ENCODE measurements around the gene ROMO1. TPM values are rescaled to one million over a fixed set of nuclear protein-coding genes. Genes with fewer than 3 reads are reported as not detected.
"Not testable (repeated sequence)": the region's sequence is repeated elsewhere in the genome, so short reads cannot be mapped to it uniquely, and the experiment has no call there.

ROMO1 gene
- total and polyA plus RNA-seq, 12 donors = 50.1 to 1,321 (median 282) TPM

GRCh38 chr20:35719717-35720116 is 20.5 kb downstream of the ROMO1 start:
- no peaks in the 10 kb centered on the region for H3K9me3 ChIP-seq (replicated peaks in 1 of 3)
- no peak overlapping the region for H3K4me3 ChIP-seq
- peaks cover 0 to 100% of the 10 kb centered on the region in 2 donors for H3K36me3 ChIP-seq (replicated peaks in 1 of 2)
- 63 to 68% (median 66%) methylated on average over 8 of the region's 8 CpGs for WGBS, 4 donors
- no peak for DNase-seq
- intact Hi-C loops (cut with DNase I) = loop anchor here (10.0 kb wide), 1 partner anchor 165 kb away; no protein-coding TSS in a partner anchor
- peaks cover 0 to 21% of the 10 kb centered on the region in 2 donors for H3K4me1 ChIP-seq (replicated peaks in 1 of 2)
- no peak for TF ChIP-seq POLR2A (IDR thresholded peaks at IDR 0.05)
- no peak for TF ChIP-seq CTCF (IDR thresholded peaks at IDR 0.05)
- no peak overlapping the region for H3K27ac ChIP-seq
- no peaks in the 10 kb centered on the region for H3K27me3 ChIP-seq

GRCh38 chr20:35720165-35721123 is 21.2 kb downstream of the ROMO1 start:
- Histone ChIP-seq H3K36me3 (replicated peaks in 1 of 2) (peaks cover 0 to 100% of the 10 kb centered on the region in 2 donors), H3K27ac (peak overlapping the region in 3 of 5 donors; percentile 14 to 29 (median 18)), H3K27me3 (no peaks in the 10 kb centered on the region), H3K9me3 (replicated peaks in 1 of 3) (no peaks in the 10 kb centered on the region), H3K4me3 (no peak overlapping the region), H3K4me1 (replicated peaks in 1 of 2) (peaks cover 0 to 21% of the 10 kb centered on the region in 2 donors)
- WGBS, 4 donors = 84 to 91% (median 89%) methylated on average over 13 of the region's 13 CpGs
- TF ChIP-seq CTCF (IDR thresholded peaks at IDR 0.05) (no peak), POLR2A (IDR thresholded peaks at IDR 0.05) (no peak)
- DNase-seq = no peak
- intact Hi-C loops (cut with DNase I) = loop anchor here (10.0 kb wide), 1 partner anchor 164 kb away; no protein-coding TSS in a partner anchor

GRCh38 chr20:35721219-35721618 is 22.0 kb downstream of the ROMO1 start:
- intact Hi-C loops (cut with DNase I) = loop anchor here (10.0 kb wide), 1 partner anchor 164 kb away; no protein-coding TSS in a partner anchor
- Histone ChIP-seq H3K4me1 (replicated peaks in 1 of 2) (peaks cover 0 to 21% of the 10 kb centered on the region in 2 donors), H3K36me3 (replicated peaks in 1 of 2) (peaks cover 0 to 100% of the 10 kb centered on the region in 2 donors), H3K9me3 (replicated peaks in 1 of 3) (no peaks in the 10 kb centered on the region), H3K27me3 (no peaks in the 10 kb centered on the region), H3K27ac (peak overlapping the region in 3 of 5 donors; percentile 14 to 29 (median 18)), H3K4me3 (no peak overlapping the region)
- DNase-seq = peak in 2 of 7 donors; percentile 37 to 41
- WGBS, 4 donors = 74 to 79% (median 77%) methylated on average over 3 of the region's 3 CpGs
- TF ChIP-seq POLR2A (IDR thresholded peaks at IDR 0.05) (no peak), CTCF (IDR thresholded peaks at IDR 0.05) (no peak)

GRCh38 chr20:35721621-35722020 is 22.4 kb downstream of the ROMO1 start:
- DNase-seq = no peak
- Histone ChIP-seq H3K4me1 (replicated peaks in 1 of 2) (peaks cover 0 to 21% of the 10 kb centered on the region in 2 donors), H3K27me3 (no peaks in the 10 kb centered on the region), H3K36me3 (replicated peaks in 1 of 2) (peaks cover 0 to 100% of the 10 kb centered on the region in 2 donors), H3K4me3 (no peak overlapping the region), H3K27ac (peak overlapping the region in 1 of 5 donors; percentile 29), H3K9me3 (replicated peaks in 1 of 3) (no peaks in the 10 kb centered on the region)
- intact Hi-C loops (cut with DNase I) = loop anchor here (10.0 kb wide), 1 partner anchor 163 kb away; no protein-coding TSS in a partner anchor
- 55 to 61% (median 59%) methylated on average over 3 of the region's 3 CpGs for WGBS, 4 donors
- TF ChIP-seq POLR2A (IDR thresholded peaks at IDR 0.05) (no peak), CTCF (IDR thresholded peaks at IDR 0.05) (no peak)

- H3K4me1 ChIP-seq (replicated peaks in 1 of 2) = peaks cover 0 to 21% of the 10 kb centered on the region in 2 donors
- H3K36me3 ChIP-seq (replicated peaks in 1 of 2) = peaks cover 0 to 100% of the 10 kb centered on the region in 2 donors
These were observed 24.1 kb downstream of the ROMO1 start for GRCh38 chr20:35723275-35723639.

GRCh38 chr20:35723652-35724320 is 24.6 kb downstream of the ROMO1 start:
- not testable (repeated sequence) for H3K4me3 ChIP-seq; DNase-seq; H3K27ac ChIP-seq; H3K27me3 ChIP-seq; H3K9me3 ChIP-seq (replicated peaks in 1 of 3)
- Histone ChIP-seq H3K36me3 (replicated peaks in 1 of 2) (peaks cover 0 to 100% of the 10 kb centered on the region in 2 donors), H3K4me1 (replicated peaks in 1 of 2) (peaks cover 0 to 21% of the 10 kb centered on the region in 2 donors)
- intact Hi-C loops (cut with DNase I) = loop anchor here (10.0 kb wide), 1 partner anchor 161 kb away; no protein-coding TSS in a partner anchor
- WGBS, 4 donors = 89 to 92% (median 89%) methylated on average over 12 of the region's 12 CpGs

More at GRCh38 chr20:35723275-35723639, 24.1 kb downstream of the ROMO1 start:
- intact Hi-C loops (cut with DNase I) = loop anchor here (10.0 kb wide), 1 partner anchor 162 kb away; no protein-coding TSS in a partner anchor
- DNase-seq; H3K9me3 ChIP-seq (replicated peaks in 1 of 3); H3K27ac ChIP-seq; H3K4me3 ChIP-seq; H3K27me3 ChIP-seq: not testable (repeated sequence)
- 79 to 93% (median 87%) methylated on average over 4 of the region's 4 CpGs for WGBS, 4 donors

Measured in adrenal gland (tissue), 12 donors.